OCI-LY1 (cell line): ENCODE data around the gene PDK2.

ENCODE experiments used
- H2AFZ ChIP-seq: fragments of 200-600 bp; sonication (generic), shearing (Covaris generic); 2 replicates; pipeline ENCODE4 v1.6.0; 2014; ENCODE audit warnings: antibody characterized with exemption, mild to moderate bottlenecking, low read length
- H3F3A ChIP-seq: fragments of 200-600 bp; sonication (generic), shearing (Covaris generic); 2 replicates; pipeline ENCODE4 v1.6.0; 2014; ENCODE audit warnings: mild to moderate bottlenecking, antibody characterized with exemption, low read length, moderate library complexity; ENCODE audit not compliant: insufficient read depth
- H3K27ac ChIP-seq: fragments of 200-600 bp; sonication (generic); 2 replicates; pipeline ENCODE4 v1.5.1; 2014; ENCODE audit warnings: low read length, mixed run types, mild to moderate bottlenecking, low read depth; ENCODE audit not compliant: poor library complexity, severe bottlenecking
- H3K27me3 ChIP-seq: fragments of 200-600 bp; sonication (generic); 2 replicates; pipeline ENCODE4 v1.6.0; 2014; ENCODE audit warnings: antibody characterized with exemption, mild to moderate bottlenecking, low read length, moderate library complexity; ENCODE audit not compliant: insufficient read depth
- H3K36me3 ChIP-seq: fragments of 200-600 bp; sonication (generic); 2 replicates; pipeline ENCODE4 v1.6.1; 2014; ENCODE audit warnings: mild to moderate bottlenecking, antibody characterized with exemption, low read length, moderate library complexity, mixed read lengths; ENCODE audit not compliant: insufficient read depth
- H3K4me1 ChIP-seq: fragments of 200-600 bp; sonication (generic); 2 replicates; pipeline ENCODE4 v1.5.1; 2014; ENCODE audit warnings: mild to moderate bottlenecking, low read length, moderate library complexity; ENCODE audit not compliant: insufficient read depth, severe bottlenecking
- H3K4me2 ChIP-seq: fragments of 200-600 bp; sonication (generic), shearing (Covaris generic); 2 replicates; pipeline ENCODE4 v1.6.1; 2014; ENCODE audit warnings: low read length
- H3K4me3 ChIP-seq: fragments of 200-600 bp; sonication (generic); 2 replicates; pipeline ENCODE4 v1.5.1; 2014; ENCODE audit warnings: low read length, low read depth, mild to moderate bottlenecking, mixed read lengths; ENCODE audit not compliant: poor library complexity, severe bottlenecking
- H3K79me2 ChIP-seq: fragments of 200-600 bp; shearing (Covaris generic); 2 replicates; pipeline ENCODE4 v1.6.1; 2016; ENCODE audit warnings: mixed run types, low read length, mixed read lengths; ENCODE audit not compliant: insufficient read depth
- H3K9ac ChIP-seq: fragments of 200-600 bp; sonication (generic), shearing (Covaris generic); 2 replicates; pipeline ENCODE4 v1.6.1; 2014; ENCODE audit warnings: mild to moderate bottlenecking, low read length, mixed read lengths
- H3K9me2 ChIP-seq: fragments of 200-600 bp; sonication (generic), shearing (Covaris generic); 2 replicates; pipeline ENCODE4 v1.6.1; 2014; ENCODE audit warnings: low read depth, mild to moderate bottlenecking, low read length, mixed read lengths
- H3K9me3 ChIP-seq: fragments of 200-600 bp; shearing (Covaris generic); 2 replicates; pipeline ENCODE4 v1.6.1; 2014; ENCODE audit warnings: low read length, mixed read lengths
- H4K20me1 ChIP-seq: fragments of 200-600 bp; sonication (generic), shearing (Covaris generic); 2 replicates; pipeline ENCODE4 v1.6.0; 2016; ENCODE audit warnings: mild to moderate bottlenecking, low read length; ENCODE audit not compliant: insufficient read depth
- EZH2 ChIP-seq: fragments of 200-600 bp; sonication (generic), shearing (Covaris generic); IDR thresholded peaks from 2 replicates; pipeline ENCODE4 v1.8.0; 2017; ENCODE audit warnings: borderline replicate concordance, mixed run types, mild to moderate bottlenecking, antibody characterized with exemption, low read length, moderate library complexity, mixed read lengths
- TF ChIP-seq, protein P1 (sequence below): fragments of 200-600 bp; sonication (generic), shearing (Covaris generic); IDR thresholded peaks from 2 replicates; pipeline ENCODE4 v1.5.1; 2017; ENCODE audit warnings: mild to moderate bottlenecking, antibody characterized with exemption, low read length, moderate library complexity, mixed read lengths

The PDK2 gene

DNA sequence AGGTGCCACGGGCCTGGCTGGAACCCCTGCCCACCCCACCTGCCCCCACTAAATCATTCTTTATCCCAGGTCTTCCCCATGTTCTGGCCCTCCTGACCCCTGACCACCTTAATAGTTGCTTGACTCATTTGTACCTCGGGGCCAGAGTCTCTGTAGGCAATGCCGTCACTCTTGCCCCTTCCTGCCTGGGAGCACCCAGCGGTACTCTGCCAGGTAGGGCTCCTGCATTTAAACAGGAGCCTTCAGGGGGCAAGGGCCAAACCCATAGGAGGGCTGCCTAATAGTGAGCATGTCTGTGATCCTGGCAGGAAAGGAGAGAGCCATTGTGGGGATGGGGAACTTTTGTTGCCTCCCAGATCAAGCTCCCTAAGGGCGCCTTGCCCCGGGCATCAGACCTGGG lies 48.1 kb upstream of the PDK2 start:
- Histone ChIP-seq H3F3A (no peaks in the 10 kb centered on the region), H3K27ac (no peak overlapping the region), H3K79me2 (no peaks in the 10 kb centered on the region), H3K36me3 (no peaks in the 10 kb centered on the region), H3K27me3 (no peaks in the 10 kb centered on the region; the same call in 1 of the 2 replicates), H2AFZ (no peak overlapping the region), H3K4me3 (no peak overlapping the region), H3K9me2 (no peaks in the 10 kb centered on the region), H3K9ac (no peak overlapping the region), H3K4me2 (no peak overlapping the region), H4K20me1 (no peaks in the 10 kb centered on the region), H3K9me3 (no peaks in the 10 kb centered on the region), H3K4me1 (no peaks in the 10 kb centered on the region)
- TF ChIP-seq, protein P1, sequence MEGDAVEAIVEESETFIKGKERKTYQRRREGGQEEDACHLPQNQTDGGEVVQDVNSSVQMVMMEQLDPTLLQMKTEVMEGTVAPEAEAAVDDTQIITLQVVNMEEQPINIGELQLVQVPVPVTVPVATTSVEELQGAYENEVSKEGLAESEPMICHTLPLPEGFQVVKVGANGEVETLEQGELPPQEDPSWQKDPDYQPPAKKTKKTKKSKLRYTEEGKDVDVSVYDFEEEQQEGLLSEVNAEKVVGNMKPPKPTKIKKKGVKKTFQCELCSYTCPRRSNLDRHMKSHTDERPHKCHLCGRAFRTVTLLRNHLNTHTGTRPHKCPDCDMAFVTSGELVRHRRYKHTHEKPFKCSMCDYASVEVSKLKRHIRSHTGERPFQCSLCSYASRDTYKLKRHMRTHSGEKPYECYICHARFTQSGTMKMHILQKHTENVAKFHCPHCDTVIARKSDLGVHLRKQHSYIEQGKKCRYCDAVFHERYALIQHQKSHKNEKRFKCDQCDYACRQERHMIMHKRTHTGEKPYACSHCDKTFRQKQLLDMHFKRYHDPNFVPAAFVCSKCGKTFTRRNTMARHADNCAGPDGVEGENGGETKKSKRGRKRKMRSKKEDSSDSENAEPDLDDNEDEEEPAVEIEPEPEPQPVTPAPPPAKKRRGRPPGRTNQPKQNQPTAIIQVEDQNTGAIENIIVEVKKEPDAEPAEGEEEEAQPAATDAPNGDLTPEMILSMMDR, result no peak

GRCh38 chr17:50047488-50048126 lies 47.5 kb upstream of the PDK2 start:
- Histone ChIP-seq H2AFZ (no peak overlapping the region), H3K4me3 (no peak overlapping the region), H3K4me2 (no peak overlapping the region), H3K9ac (no peak overlapping the region), H3K27me3 (no peaks in the 10 kb centered on the region; the same call in 1 of the 2 replicates), H3K9me3 (no peaks in the 10 kb centered on the region), H3K9me2 (no peaks in the 10 kb centered on the region), H4K20me1 (no peaks in the 10 kb centered on the region), H3K4me1 (no peaks in the 10 kb centered on the region), H3K36me3 (no peaks in the 10 kb centered on the region), H3K79me2 (no peaks in the 10 kb centered on the region), H3F3A (no peaks in the 10 kb centered on the region), H3K27ac (no peak overlapping the region)
- TF ChIP-seq, protein P1, result no peak

- Histone ChIP-seq H3K4me3 (no peak overlapping the region), H3K4me1 (no peaks in the 10 kb centered on the region), H3F3A (no peaks in the 10 kb centered on the region), H3K79me2 (no peaks in the 10 kb centered on the region), H3K27ac (no peak overlapping the region), H3K9ac (no peak overlapping the region), H3K9me2 (no peaks in the 10 kb centered on the region), H4K20me1 (no peaks in the 10 kb centered on the region), H3K27me3 (no peaks in the 10 kb centered on the region; the same call in 1 of the 2 replicates), H3K9me3 (no peaks in the 10 kb centered on the region), H3K4me2 (no peak overlapping the region), H2AFZ (no peak overlapping the region), H3K36me3 (no peaks in the 10 kb centered on the region)
- TF ChIP-seq, protein P1, result no peak
- TF ChIP-seq EZH2, result no peak
Measured at GRCh38 chr17:50048146-50048720, 46.9 kb upstream of the PDK2 start.
